Gastroesophageal sphincter (tissue), 4 donors: ENCODE results near the gene TTN. TPM values are rescaled to one million over a fixed set of nuclear protein-coding genes. Genes with fewer than 3 reads are reported as not detected.

Experiments used
- ATAC-seq: fragments of 150-250 bp; one replicate; pipeline ENCODE4 v1.9.1; 2016; ENCODE audit warnings: mild to moderate bottlenecking, moderate library complexity
- H3K27ac ChIP-seq, 4 donors: fragments of 200-600 bp; sonication (generic) in 3 of 4; 1 replicate in 3 of 4; 2 replicates in 1 of 4; pipeline ENCODE4 v1.5.1; 2016 to 2019
- H3K27me3 ChIP-seq: fragments of 200-600 bp; sonication (generic); one replicate; pipeline ENCODE4 v1.5.1; 2019
- H3K36me3 ChIP-seq, 2 donors: fragments of 200-600 bp; sonication (generic); one replicate each; pipeline ENCODE4 v1.5.1; 2019; ENCODE audit warnings: control low read depth in 1 of 2
- H3K4me1 ChIP-seq, 3 donors: fragments of 200-600 bp; sonication (generic); 1 replicate in 2 of 3; 2 replicates in 1 of 3; pipeline ENCODE4 v1.5.1; 2016 to 2019; ENCODE audit warnings: control low read depth in 2 of 3
- H3K4me3 ChIP-seq, 2 donors: fragments of 200-600 bp; sonication (generic); one replicate each; pipeline ENCODE4 v1.5.1; 2019; ENCODE audit warnings: mild to moderate bottlenecking in 1 of 2, moderate library complexity in 1 of 2
- H3K9me3 ChIP-seq, 3 donors: fragments of 200-600 bp; sonication (generic); one replicate each; pipeline ENCODE4 v1.5.1; 2017 to 2019; ENCODE audit warnings: control low read depth in 2 of 3
- CTCF ChIP-seq, 4 experiments: fragments of 200-600 bp in 2 of 4; fragments of 450-650 bp in 2 of 4; sonication (generic) in 1 of 4; IDR thresholded peaks; one replicate each; pipeline ENCODE4 v1.5.1; 2017 to 2019; ENCODE audit warnings: antibody characterized with exemption in 4 of 4, mild to moderate bottlenecking in 2 of 4, moderate library complexity in 2 of 4
- EP300 ChIP-seq: sonication (generic); formaldehyde crosslinking; IDR thresholded peaks from one replicate; pipeline ENCODE4 v1.6.1; 2017; ENCODE audit warnings: antibody characterized with exemption, mild to moderate bottlenecking
- POLR2A ChIP-seq, 2 donors: fragments of 450-650 bp; IDR thresholded peaks; one replicate each; pipeline ENCODE4 v1.6.1; 2017; ENCODE audit warnings: antibody characterized with exemption in 2 of 2, mild to moderate bottlenecking in 2 of 2, moderate library complexity in 1 of 2
- POLR2AphosphoS5 ChIP-seq: sonication (generic); formaldehyde crosslinking; IDR thresholded peaks from one replicate; pipeline ENCODE4 v1.6.1; 2017; ENCODE audit warnings: antibody characterized with exemption
- WGBS, 2 donors: methylation state at CpG; one replicate each; pipeline ENCODE4 v1.1.5; 2018; ENCODE audit warnings: low coverage in 1 of 2; 5-methylcytosine and 5-hydroxymethylcytosine counted together
- total RNA-seq, 4 donors: library from RNA; depleted of rRNA; stranded (reverse); fragments of >200 nt; gene quantifications; one replicate each; pipeline ENCODE4 v1.1.0, GENCODE V29; 2016

The TTN gene
- total RNA-seq, 4 donors from 2014 or later, result 5.0 to 12.8 (median 8.3) TPM

- Histone ChIP-seq H3K9me3 (no peaks in the 10 kb centered on the region), H3K4me3 (peak within 1 kb of the TSS; percentile 88 to 89), H3K36me3 (no peaks in the 10 kb centered on the region), H3K27me3 (no peaks in the 10 kb centered on the region), H3K4me1 (peaks cover 19 to 73% (median 22%) of the 10 kb centered on the region in 3 donors), H3K27ac (peak within 1 kb of the TSS; percentile 93 to 98 (median 94))
- TF ChIP-seq POLR2A (IDR thresholded peaks at IDR 0.05) (peak; percentile 82 to 85), CTCF (IDR thresholded peaks at IDR 0.05) (peak in 1 of 4 experiments; percentile 10), EP300 (no peak), POLR2AphosphoS5 (peak; percentile 83)
- peak; percentile 94 for ATAC-seq
- 0% methylated on average over 7 to 11 of the region's 92 CpGs for WGBS, 2 donors
Observed at GRCh38 chr2:178480227-178481181, 326.7 kb downstream of the TTN start, which contains the start of gene PLEKHA3. Gene PLEKHA3 (plus strand): TSS chr2:178480457. CDS start chr2:178480870, 413 bp downstream.

- peaks cover 16 to 66% (median 19%) of the 10 kb centered on the region in 3 donors for H3K4me1 ChIP-seq
- H3K27ac ChIP-seq, result peak overlapping the region; percentile 93 to 98 (median 94)
- 25 to 52% methylated on average over 3 to 16 of the region's 19 CpGs for WGBS, 2 donors
- TF ChIP-seq EP300, result no peak
- no peak for TF ChIP-seq POLR2A (IDR thresholded peaks at IDR 0.05)
- no peak for TF ChIP-seq CTCF (IDR thresholded peaks at IDR 0.05)
- TF ChIP-seq POLR2AphosphoS5, result no peak
- no peak for ATAC-seq
- no peaks in the 10 kb centered on the region for H3K9me3 ChIP-seq
- H3K4me3 ChIP-seq, result peak overlapping the region; percentile 77 to 89
- H3K27me3 ChIP-seq, result no peaks in the 10 kb centered on the region
- no peaks in the 10 kb centered on the region for H3K36me3 ChIP-seq
Observed at GRCh38 chr2:178479758-178480226, 327.4 kb downstream of the TTN start.

- peaks cover 12 to 65% (median 19%) of the 10 kb centered on the region in 3 donors for H3K4me1 ChIP-seq
- WGBS, 2 donors, result 53 to 67% methylated on average over 4 of the region's 4 CpGs
- H3K9me3 ChIP-seq, result no peaks in the 10 kb centered on the region
- H3K36me3 ChIP-seq, result no peaks in the 10 kb centered on the region
- TF ChIP-seq EP300 (no peak), CTCF (IDR thresholded peaks at IDR 0.05) (no peak), POLR2A (IDR thresholded peaks at IDR 0.05) (no peak), POLR2AphosphoS5 (no peak)
- peak overlapping the region; percentile 93 to 98 (median 94) for H3K27ac ChIP-seq
- peak overlapping the region; percentile 68 to 88 for H3K4me3 ChIP-seq
- H3K27me3 ChIP-seq, result no peaks in the 10 kb centered on the region
- no peak for ATAC-seq
Observed at GRCh38 chr2:178479275-178479616, 328.0 kb downstream of the TTN start.

- H3K4me3 ChIP-seq, result peak within 1 kb of the TSS; percentile 68 to 88
- 4 to 9% methylated on average over 19 to 31 of the region's 56 CpGs for WGBS, 2 donors
- H3K4me1 ChIP-seq, result peaks cover 12 to 65% (median 19%) of the 10 kb centered on the region in 3 donors
- H3K27me3 ChIP-seq, result no peaks in the 10 kb centered on the region
- H3K27ac ChIP-seq, result peak within 1 kb of the TSS; percentile 93 to 98 (median 94)
- TF ChIP-seq EP300, result no peak
- peak; percentile 85 for TF ChIP-seq POLR2AphosphoS5
- TF ChIP-seq CTCF (IDR thresholded peaks at IDR 0.05), result peak; percentile 29 to 83 (median 65)
- peak; percentile 63 to 83 for TF ChIP-seq POLR2A (IDR thresholded peaks at IDR 0.05)
- ATAC-seq, result peak; percentile 85
- no peaks in the 10 kb centered on the region for H3K36me3 ChIP-seq
- no peaks in the 10 kb centered on the region for H3K9me3 ChIP-seq
Observed at GRCh38 chr2:178478439-178479274, 328.6 kb downstream of the TTN start, which contains the start of gene FKBP7. Gene FKBP7 (minus strand): TSS chr2:178478600. CDS start chr2:178478499, 101 bp downstream.
